Lower lobe of right lung (tissue), 2 donors: ENCODE results near the gene GABARAPL2. TPM values are rescaled to one million over a fixed set of nuclear protein-coding genes. Genes with fewer than 3 reads are reported as not detected.

ENCODE experiments used
- ATAC-seq, 2 donors: fragments of 200-7000 bp; cut with Tn5 transposase; one replicate each; pipeline ENCODE4 v1.9.1; 2020 to 2022; ENCODE audit warnings: mild to moderate bottlenecking in 2 of 2, moderate library complexity in 2 of 2
- DNase-seq: peaks from one replicate; pipeline ENCODE4 v3.0.0-alpha.2; 2020
- H3K27ac ChIP-seq: fragments of 200-600 bp; one replicate; pipeline ENCODE4 v1.8.0; 2022
- H3K27me3 ChIP-seq: fragments of 200-600 bp; one replicate; pipeline ENCODE4 v1.8.0; 2022; ENCODE audit warnings: low read depth
- H3K36me3 ChIP-seq: fragments of 200-600 bp; one replicate; pipeline ENCODE4 v1.8.0; 2022; ENCODE audit warnings: mild to moderate bottlenecking
- H3K4me1 ChIP-seq: fragments of 200-600 bp; one replicate; pipeline ENCODE4 v1.8.0; 2022
- H3K4me3 ChIP-seq: fragments of 200-600 bp; one replicate; pipeline ENCODE4 v1.8.0; 2022; ENCODE audit warnings: mild to moderate bottlenecking
- H3K9me3 ChIP-seq: fragments of 200-600 bp; one replicate; pipeline ENCODE4 v1.8.0; 2022
- CTCF ChIP-seq: fragments of 200-600 bp; IDR thresholded peaks from one replicate; pipeline ENCODE4 v1.8.0; 2022; ENCODE audit warnings: antibody characterized with exemption, mild to moderate bottlenecking
- intact Hi-C: fragments of 100-400 bp; cut with DNase I; formaldehyde crosslinking; loops from one replicate; pipeline ENCODE4 v1.11.0; 2022
- total RNA-seq: library from RNA; stranded (reverse); fragmentation: NEBNext Ultra II Directional; extraction: Animal tissue kit (Norgen Biotek cat#: 25700); gene quantifications from one replicate; pipeline ENCODE4 v1.2.1, GENCODE V29; 2021
- donor health status: DM: no; HTN: yes; CAD: no; lungs with severe emphysema.

Gene GABARAPL2
- total RNA-seq, 1 donor from 2014 or later, result 120 TPM

- H3K27ac ChIP-seq, result no peak overlapping the region
- no peaks in the 10 kb centered on the region for H3K27me3 ChIP-seq
- H3K9me3 ChIP-seq, result no peaks in the 10 kb centered on the region
- no peak for TF ChIP-seq CTCF
- H3K4me1 ChIP-seq, result peaks cover 17% of the 10 kb centered on the region
- intact Hi-C loops, result no loop called here
- DNase-seq, result no peak
- no peaks in the 10 kb centered on the region for H3K36me3 ChIP-seq
- no peak overlapping the region for H3K4me3 ChIP-seq
- ATAC-seq, result no peak
Measured at GRCh38 chr16:75558846-75559401, 7.3 kb upstream of the GABARAPL2 start.

- ATAC-seq (no peak), DNase-seq (no peak)
- H3K4me3 ChIP-seq, result no peak overlapping the region
- intact Hi-C loops, result no loop called here
- H3K27ac ChIP-seq, result no peak overlapping the region
- H3K4me1 ChIP-seq, result peaks cover 16% of the 10 kb centered on the region
- no peak for TF ChIP-seq CTCF
- no peaks in the 10 kb centered on the region for H3K9me3 ChIP-seq
- no peaks in the 10 kb centered on the region for H3K36me3 ChIP-seq
- no peaks in the 10 kb centered on the region for H3K27me3 ChIP-seq
Measured at GRCh38 chr16:75559564-75560372, 6.4 kb upstream of the GABARAPL2 start.

- Histone ChIP-seq H3K27ac (peak overlapping the region; percentile 83), H3K27me3 (no peaks in the 10 kb centered on the region), H3K9me3 (no peaks in the 10 kb centered on the region), H3K36me3 (peaks cover 31% of the 10 kb centered on the region), H3K4me1 (peaks cover 44% of the 10 kb centered on the region), H3K4me3 (peak overlapping the region; percentile 94)
- TF ChIP-seq CTCF, result no peak
- DNase-seq (no peak), ATAC-seq (peak in 1 of 2 donors; percentile 23)
- intact Hi-C loops, result no loop called here
Measured at GRCh38 chr16:75565640-75566039, 539 bp upstream of the GABARAPL2 start.

GRCh38 chr16:75566758-75567255, 628 bp downstream of the GABARAPL2 start:
- H3K4me3 ChIP-seq, result peak overlapping the region; percentile 94
- H3K36me3 ChIP-seq, result peaks cover 42% of the 10 kb centered on the region
- no peaks in the 10 kb centered on the region for H3K9me3 ChIP-seq
- ATAC-seq (peak; percentile 23), DNase-seq (no peak)
- no peaks in the 10 kb centered on the region for H3K27me3 ChIP-seq
- peak overlapping the region; percentile 83 for H3K27ac ChIP-seq
- TF ChIP-seq CTCF, result no peak
- H3K4me1 ChIP-seq, result peaks cover 55% of the 10 kb centered on the region
- intact Hi-C loops, result no loop called here

GRCh38 chr16:75567911-75568310, 1.7 kb downstream of the GABARAPL2 start:
- Histone ChIP-seq H3K36me3 (peaks cover 53% of the 10 kb centered on the region), H3K27ac (no peak overlapping the region), H3K4me3 (no peak overlapping the region), H3K27me3 (no peaks in the 10 kb centered on the region), H3K4me1 (peaks cover 60% of the 10 kb centered on the region), H3K9me3 (no peaks in the 10 kb centered on the region)
- ATAC-seq (no peak), DNase-seq (no peak)
- intact Hi-C loops, result no loop called here
- TF ChIP-seq CTCF, result no peak
